ENCODE measurements around the gene KIAA1210. TPM values are rescaled to one million over a fixed set of nuclear protein-coding genes. Genes with fewer than 3 reads are reported as not detected.
"Not testable (repeated sequence)": the region's sequence is repeated elsewhere in the genome, so short reads cannot be mapped to it uniquely, and the experiment has no call there.

KIAA1210 gene
- total RNA-seq, 1 donor from 2014 or later, result not detected

GRCh38 chrX:119042040-119042439 is 85.6 kb downstream of the KIAA1210 start:
- no peak overlapping the region for H3K4me3 Mint-ChIP-seq
- no peaks in the 10 kb centered on the region for H3K4me1 Mint-ChIP-seq
- H3K27ac Mint-ChIP-seq, result no peak overlapping the region
- no peak for DNase-seq
- intact Hi-C loops (cut with micrococcal nuclease), result no loop called here
- no peaks in the 10 kb centered on the region for H3K27me3 Mint-ChIP-seq
- H3K36me3 Mint-ChIP-seq (ENCODE audit: low read depth), result no peaks in the 10 kb centered on the region
- no peaks in the 10 kb centered on the region for H3K9me3 Mint-ChIP-seq

DNA sequence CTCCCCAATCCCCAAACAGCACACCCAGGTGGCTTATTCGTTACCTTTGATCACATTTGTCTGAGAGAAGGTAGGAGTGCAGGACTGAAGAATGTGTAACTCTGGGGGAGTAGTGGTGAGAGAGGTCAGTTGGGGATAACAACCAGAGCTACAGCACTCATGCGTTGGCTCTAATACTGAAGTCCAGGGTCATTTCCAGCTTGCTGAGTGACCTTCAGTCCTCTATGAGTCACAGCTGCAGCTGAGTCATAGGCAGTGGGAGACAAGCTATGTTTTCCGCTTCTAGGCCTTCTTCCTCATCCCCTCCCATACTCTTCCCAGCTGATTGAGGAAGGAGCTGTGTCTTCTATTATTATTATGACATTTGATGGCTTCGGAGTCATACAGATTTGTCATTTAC is 86.4 kb downstream of the KIAA1210 start:
- no peaks in the 10 kb centered on the region for H3K4me1 Mint-ChIP-seq
- no peak overlapping the region for H3K4me3 Mint-ChIP-seq
- H3K9me3 Mint-ChIP-seq, result no peaks in the 10 kb centered on the region
- intact Hi-C loops (cut with micrococcal nuclease), result no loop called here
- no peaks in the 10 kb centered on the region for H3K27me3 Mint-ChIP-seq
- H3K36me3 Mint-ChIP-seq (ENCODE audit: low read depth), result no peaks in the 10 kb centered on the region
- DNase-seq, result no peak
- no peak overlapping the region for H3K27ac Mint-ChIP-seq

DNA sequence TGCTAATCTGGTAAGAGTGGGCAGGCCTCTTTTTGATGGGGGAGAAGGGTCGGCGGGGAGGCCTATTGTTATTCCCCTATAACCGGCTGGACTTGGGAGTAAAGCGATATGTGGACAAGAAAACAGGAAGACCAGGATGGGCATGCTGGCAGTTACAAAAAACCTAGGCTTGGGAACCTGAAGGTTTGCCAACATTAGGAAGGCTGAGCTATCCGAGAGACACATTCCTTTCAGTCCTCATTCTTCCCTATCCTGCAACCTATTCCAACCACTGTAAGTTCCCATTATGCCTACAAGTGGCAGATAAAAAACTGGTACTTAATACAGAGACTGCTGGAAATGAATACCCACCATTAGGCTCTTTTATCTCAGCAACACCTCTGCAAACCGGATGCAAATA is 87.2 kb downstream of the KIAA1210 start:
- no peaks in the 10 kb centered on the region for H3K9me3 Mint-ChIP-seq
- H3K27ac Mint-ChIP-seq, result no peak overlapping the region
- H3K4me1 Mint-ChIP-seq, result no peaks in the 10 kb centered on the region
- no peaks in the 10 kb centered on the region for H3K27me3 Mint-ChIP-seq
- intact Hi-C loops (cut with micrococcal nuclease), result no loop called here
- no peaks in the 10 kb centered on the region for H3K36me3 Mint-ChIP-seq (ENCODE audit: low read depth)
- DNase-seq, result no peak
- no peak overlapping the region for H3K4me3 Mint-ChIP-seq

DNA sequence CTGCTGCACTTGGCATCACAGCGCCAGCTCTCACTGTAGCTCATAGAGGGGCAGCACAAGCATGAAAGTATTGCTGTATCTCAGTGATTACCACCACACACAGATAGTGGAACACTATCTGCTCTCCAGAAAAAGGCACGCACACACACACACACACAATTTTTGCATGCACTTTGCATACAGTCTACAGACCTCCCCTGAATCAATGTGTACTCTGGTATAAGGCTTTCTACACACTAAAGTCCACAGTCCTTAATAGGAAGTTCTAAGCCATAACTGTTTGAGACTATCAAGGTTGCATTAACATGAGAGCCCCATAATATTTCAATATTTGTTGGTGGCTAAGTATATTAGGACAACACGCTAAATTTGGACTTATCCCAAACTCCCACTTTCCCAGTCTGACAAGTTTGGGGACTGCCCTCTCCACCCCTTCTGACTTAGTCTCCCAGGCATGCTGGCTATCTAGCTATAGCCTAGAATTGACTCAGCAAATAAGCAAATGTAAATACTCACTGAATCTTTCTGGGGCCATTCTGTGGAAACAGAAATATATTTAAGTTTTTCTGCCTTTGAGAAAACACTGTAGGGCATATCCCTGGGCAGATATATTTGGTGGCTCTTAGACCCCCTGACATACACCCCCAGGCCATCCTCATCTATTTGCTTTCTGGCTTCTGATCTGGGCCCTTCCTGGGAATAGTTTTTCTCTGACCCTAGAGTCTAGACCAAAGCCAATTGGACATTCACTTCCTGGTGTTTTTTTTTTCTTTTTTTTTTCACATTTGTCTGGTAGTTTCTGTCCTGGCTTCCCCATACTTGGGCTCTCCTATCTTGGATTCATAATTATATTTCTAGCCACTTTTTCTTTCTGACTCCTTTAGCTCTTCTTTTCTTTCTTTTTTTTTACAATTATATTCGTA is 91.2 kb downstream of the KIAA1210 start:
- no peaks in the 10 kb centered on the region for H3K27me3 Mint-ChIP-seq
- no peaks in the 10 kb centered on the region for H3K9me3 Mint-ChIP-seq
- no peaks in the 10 kb centered on the region for H3K4me1 Mint-ChIP-seq
- DNase-seq, result no peak
- H3K27ac Mint-ChIP-seq, result no peak overlapping the region
- H3K4me3 Mint-ChIP-seq, result no peak overlapping the region
- no peaks in the 10 kb centered on the region for H3K36me3 Mint-ChIP-seq (ENCODE audit: low read depth)
- intact Hi-C loops (cut with micrococcal nuclease), result no loop called here

DNA sequence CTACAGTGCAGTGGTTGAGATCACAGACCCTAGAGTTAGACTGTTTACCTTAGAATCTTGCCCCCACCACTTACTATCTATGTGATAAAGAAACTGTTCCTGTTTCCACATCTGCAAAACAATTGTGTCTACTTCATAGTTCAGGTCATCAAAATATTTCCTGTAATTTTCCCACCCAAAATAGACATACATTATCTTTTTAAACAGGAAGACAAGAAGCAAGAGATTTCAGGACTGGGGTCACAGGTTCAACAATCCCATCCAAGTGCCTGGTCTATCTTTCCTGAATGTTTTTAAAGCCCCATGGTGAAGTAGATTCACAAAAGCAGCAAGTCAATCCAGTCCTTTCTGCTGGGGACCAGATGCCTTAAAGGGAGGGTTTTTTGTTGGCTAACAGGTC is 96.6 kb downstream of the KIAA1210 start:
- no peak overlapping the region for H3K4me3 Mint-ChIP-seq

DNA sequence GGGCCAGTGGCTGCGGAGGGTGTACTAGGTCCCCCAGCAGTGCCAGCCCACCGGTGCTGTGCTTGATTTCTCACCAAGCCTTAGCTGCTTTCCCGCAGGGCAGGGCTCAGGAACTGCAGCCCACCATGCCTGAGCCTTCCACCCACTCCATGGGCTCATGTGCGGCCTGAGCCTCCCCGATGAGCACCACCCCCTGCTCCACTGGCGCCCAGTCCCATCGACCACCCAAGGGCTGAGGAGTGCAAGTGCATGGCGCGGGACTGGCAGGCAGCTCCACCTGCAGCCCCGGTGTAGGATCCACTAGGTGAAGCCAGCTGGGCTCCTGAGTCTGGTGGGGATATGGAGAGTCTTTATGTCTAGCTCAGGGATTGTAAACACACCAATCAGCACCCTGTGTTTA is 98.0 kb downstream of the KIAA1210 start:
- intact Hi-C loops (cut with micrococcal nuclease); H3K9me3 Mint-ChIP-seq; H3K36me3 Mint-ChIP-seq (ENCODE audit: low read depth); H3K27ac Mint-ChIP-seq; H3K4me3 Mint-ChIP-seq; H3K4me1 Mint-ChIP-seq; DNase-seq; H3K27me3 Mint-ChIP-seq: not testable (repeated sequence)

More for the DNA sequence above, 96.6 kb downstream of the KIAA1210 start:
- no peaks in the 10 kb centered on the region for H3K36me3 Mint-ChIP-seq (ENCODE audit: low read depth)
- intact Hi-C loops (cut with micrococcal nuclease), result no loop called here
- no peaks in the 10 kb centered on the region for H3K4me1 Mint-ChIP-seq
- DNase-seq, result no peak
- no peaks in the 10 kb centered on the region for H3K27me3 Mint-ChIP-seq
- H3K27ac Mint-ChIP-seq, result no peak overlapping the region
- H3K9me3 Mint-ChIP-seq, result no peaks in the 10 kb centered on the region

DNA sequence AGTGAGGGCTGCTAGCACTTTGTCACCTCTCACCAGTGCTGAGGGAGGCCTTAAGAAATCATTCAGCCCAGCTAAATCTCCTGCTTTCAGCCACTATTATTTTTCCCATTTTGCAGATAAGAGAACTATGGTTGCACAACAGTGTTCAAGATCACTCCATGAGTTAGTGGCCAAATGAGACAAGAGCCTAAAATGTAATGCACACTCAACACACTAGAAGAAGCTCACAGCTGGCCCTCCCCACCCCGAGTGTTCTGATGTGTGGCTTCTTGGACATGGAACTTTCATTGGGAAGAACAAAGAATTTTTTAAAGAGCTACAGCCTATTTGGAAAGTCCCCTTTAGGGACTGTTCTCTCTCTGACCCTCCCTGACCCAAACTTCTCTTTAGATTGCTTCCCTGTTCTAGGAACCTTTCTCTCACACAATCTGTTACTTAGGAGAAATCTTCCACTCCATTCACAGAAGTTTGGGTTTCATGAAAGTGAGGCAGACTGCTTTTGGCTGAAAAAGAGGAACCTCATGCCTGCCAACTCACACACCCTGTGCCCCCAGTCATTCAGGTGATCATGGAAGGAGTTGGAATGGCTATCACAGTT is 98.8 kb downstream of the KIAA1210 start:
- intact Hi-C loops (cut with micrococcal nuclease), result no loop called here
- no peak for DNase-seq
- no peak overlapping the region for H3K4me3 Mint-ChIP-seq
- H3K27ac Mint-ChIP-seq, result no peak overlapping the region
- H3K27me3 Mint-ChIP-seq, result no peaks in the 10 kb centered on the region
- no peaks in the 10 kb centered on the region for H3K9me3 Mint-ChIP-seq
- no peaks in the 10 kb centered on the region for H3K36me3 Mint-ChIP-seq (ENCODE audit: low read depth)
- no peaks in the 10 kb centered on the region for H3K4me1 Mint-ChIP-seq

Other genes with a start within 250 kb of the KIAA1210 start
- 0.66 and 0.75 TPM in 2 replicates for gene LONRF3, start 153.2 kb downstream of the KIAA1210 start, total RNA-seq
- gene CT47C1, start 54.8 kb downstream of the KIAA1210 start, total RNA-seq, result not detected in 2 replicates
- gene PGRMC1, start 108.5 kb upstream of the KIAA1210 start, total RNA-seq, result 45.5 TPM in 2 replicates

Measured in activated CD4-positive, alpha-beta T cell treated with anti-CD3 and anti-CD28 coated beads, Interleukin-2, amount 10 ng/mL, durations not matched to agents 24 days and 14 days (primary cell).